HepG2 (cell line): ENCODE data around the gene WDR59. TPM values are rescaled to one million over a fixed set of nuclear protein-coding genes. Genes with fewer than 3 reads are reported as not detected.

Experiments used
- ATAC-seq: fragments of 200-7000 bp; cut with Tn5 transposase; 3 replicates; pipeline ENCODE4 v1.9.1; 2020; ENCODE audit warnings: mild to moderate bottlenecking, moderate library complexity
- BruUV-seq: library from RNA; stranded (reverse); fragments of 400-500 nt; replicated peaks from 2 replicates; lab custom pipeline; 2021; lab: Mats Ljungman, UMichigan
- CTCF ChIA-PET: fragments of 300-600 bp; formaldehyde crosslinking; extraction: SDS; loops from one replicate; lab custom pipeline; 2021; ENCODE audit warnings: low total read pairs, inconsistent platforms, low intra/inter-chr PET ratio; lab: Yijun Ruan, JAX
- POLR2A ChIA-PET: fragments of 350-600 bp; sonication (Branson Sonifier 250); formaldehyde crosslinking; loops from one replicate; lab custom pipeline; 2020; ENCODE audit warnings: antibody characterized with exemption, inconsistent platforms; lab: Yijun Ruan, JAX
- DNase-seq: peaks from one replicate; pipeline ENCODE4 v3.0.0-alpha.2; 2015; ENCODE audit warnings: low spot score
- FAIRE-seq: peaks from 3 replicates; lab custom pipeline; 2011; peaks lifted over from hg19 to GRCh38; lab: Jason Lieb, UNC
- H2AFZ ChIP-seq: one replicate; pipeline ENCODE4 v1.6.1; 2011; ENCODE audit warnings: low read length, inconsistent platforms
- H3K27ac ChIP-seq: fragments of 300-600 bp; 3 replicates; pipeline ENCODE4 v1.8.0; 2011; ENCODE audit warnings: mixed run types, mild to moderate bottlenecking, mixed read lengths, low read length, inconsistent platforms; ENCODE audit not compliant: insufficient read depth; ENCODE audit errors: extremely low read length
- H3K27me3 ChIP-seq, 2 experiments: fragments of 200-600 bp in 1 of 2; 2 replicates in 1 of 2; 3 replicates in 1 of 2; pipeline versions ENCODE4 v1.6.0 to v1.8.0; 2011; ENCODE audit warnings: low read length in 2 of 2, mild to moderate bottlenecking in 2 of 2, moderate library complexity in 2 of 2, inconsistent platforms in 1 of 2; ENCODE audit not compliant: insufficient read depth in 2 of 2, control insufficient read depth in 1 of 2
- H3K36me3 ChIP-seq, 2 experiments: fragments of 200-600 bp in 1 of 2; replicated peaks in 1 of 2; 2 replicates in 1 of 2; 3 replicates in 1 of 2; pipeline versions ENCODE4 v1.5.1 to v1.8.0; 2011; ENCODE audit warnings: low read length in 2 of 2, inconsistent platforms in 1 of 2; ENCODE audit not compliant: insufficient read depth in 2 of 2, control insufficient read depth in 1 of 2
- H3K4me1 ChIP-seq: 2 replicates; pipeline ENCODE4 v1.5.1; 2012; ENCODE audit warnings: low read length, inconsistent platforms; ENCODE audit not compliant: insufficient read depth
- H3K4me2 ChIP-seq: 2 replicates; pipeline ENCODE4 v1.6.0; 2011; ENCODE audit warnings: low read depth, low read length, inconsistent platforms
- H3K4me3 ChIP-seq, 3 experiments: fragments of 200-600 bp in 1 of 3; sonication (generic), shearing (Covaris generic) in 1 of 3; replicated peaks in 1 of 3; 2 replicates each; pipeline ENCODE4 v1.5.1; 2011 to 2016; ENCODE audit warnings: low read length in 3 of 3, inconsistent platforms in 2 of 3, low read depth in 2 of 3, mild to moderate bottlenecking in 2 of 3, control low read depth in 1 of 3, mixed read lengths in 1 of 3; ENCODE audit not compliant: insufficient read depth in 1 of 3
- H3K79me2 ChIP-seq: one replicate; pipeline ENCODE4 v1.6.1; 2011; ENCODE audit warnings: low read length, inconsistent platforms; ENCODE audit not compliant: insufficient read depth
- H3K9ac ChIP-seq: 2 replicates; pipeline ENCODE4 v1.6.0; 2011; ENCODE audit warnings: mild to moderate bottlenecking, low read depth, low read length, inconsistent platforms; ENCODE audit not compliant: insufficient read depth
- H3K9me3 ChIP-seq: 2 replicates; pipeline ENCODE4 v1.5.1; 2012; ENCODE audit warnings: mild to moderate bottlenecking, low read length
- H4K20me1 ChIP-seq: 2 replicates; pipeline ENCODE4 v1.6.0; 2011; ENCODE audit warnings: inconsistent platforms, mild to moderate bottlenecking, low read length, moderate library complexity; ENCODE audit not compliant: insufficient read depth
- RBFOX2 ChIP-seq: fragments of 200-400 bp; formaldehyde crosslinking; IDR thresholded peaks from 2 replicates; pipeline ENCODE4 v1.6.1; 2017; ENCODE audit warnings: low read depth, mild to moderate bottlenecking, low read length
- RFX5 ChIP-seq: IDR thresholded peaks from 2 replicates; pipeline ENCODE4 v1.6.1; 2011; ENCODE audit warnings: low read depth, low read length, improper control_type of control experiment
- SP5 ChIP-seq: IDR thresholded peaks from 2 replicates; pipeline ENCODE4 v1.6.1; 2016; ENCODE audit warnings: low read depth, borderline replicate concordance
- ZNF20 ChIP-seq: sonication (generic); formaldehyde crosslinking; IDR thresholded peaks from 2 replicates; pipeline ENCODE4 v1.4.0; 2020; ENCODE audit warnings: mild to moderate bottlenecking, moderate library complexity, missing genetic modification reagents
- ZNF337 ChIP-seq: sonication (generic); formaldehyde crosslinking; IDR thresholded peaks from 2 replicates; pipeline ENCODE4 v1.5.1; 2020; ENCODE audit warnings: missing genetic modification reagents, low read depth, mild to moderate bottlenecking, borderline replicate concordance
- ZNF431 ChIP-seq: sonication (generic); formaldehyde crosslinking; IDR thresholded peaks from 2 replicates; pipeline ENCODE4 v1.9.0; 2022; ENCODE audit warnings: missing genetic modification reagents, low read depth, mild to moderate bottlenecking, borderline replicate concordance
- ZNF678 ChIP-seq: sonication (generic); formaldehyde crosslinking; IDR thresholded peaks from 2 replicates; pipeline ENCODE4 v1.4.0; 2020; ENCODE audit warnings: mild to moderate bottlenecking, missing genetic modification reagents
- WGBS: methylation state at CpG from one replicate; pipeline ENCODE4 v1.1.6; 2017; ENCODE audit warnings: low lambda C conversion rate; 5-methylcytosine and 5-hydroxymethylcytosine counted together
- in situ Hi-C: cut with HindIII; loops from 2 replicates; pipeline ENCODE4 v1.10.0; 2017; ENCODE audit warnings: low pct_unique_long_range_greater_than_20kb; ENCODE audit not compliant: extremely low pct_ligation_motif_present
- intact Hi-C: fragments of 100-400 bp; cut with micrococcal nuclease; formaldehyde crosslinking; loops from one replicate; pipeline ENCODE4 v1.10.0; 2022; ENCODE audit not compliant: unreplicated experiment
- polyA plus RNA-seq, 8 experiments: library from polyadenylated mRNA; depleted of rRNA in 3 of 8; stranded (reverse) in 7 of 8; unstranded in 1 of 8; fragments of >200 nt; fragmentation: Illumina TruSeq in 4 of 8; extraction: Trizol in 4 of 8; gene quantifications; 2 replicates each; pipeline versions ENCODE4 v1.2.1 to v1.2.3, GENCODE V29; 2011 to 2016; ENCODE audit warnings: low read depth in 4 of 8, missing spikeins in 1 of 8, mixed read lengths in 1 of 8; ENCODE audit not compliant: insufficient read depth in 1 of 8
- total RNA-seq, 5 experiments: library from RNA; depleted of rRNA; stranded (reverse); fragments of >200 nt; fragmentation: Illumina TruSeq; extraction: Trizol; gene quantifications; 2 replicates each; pipeline ENCODE4 v1.2.3, GENCODE V29; 2016; ENCODE audit warnings: low read depth in 1 of 5
- TF ChIP-seq, protein P1 (sequence below): sonication (generic); formaldehyde crosslinking; IDR thresholded peaks from 2 replicates; pipeline ENCODE4 v1.8.0; 2022; ENCODE audit warnings: missing genetic modification reagents, mild to moderate bottlenecking, borderline replicate concordance
- TF ChIP-seq, protein P2 (sequence below): fragments of 450-650 bp; IDR thresholded peaks from 2 replicates; pipeline ENCODE4 v1.6.1; 2016
- TF ChIP-seq, protein P3 (sequence below): fragments of 450-650 bp; IDR thresholded peaks from 2 replicates; pipeline ENCODE4 v1.6.1; 2017
- TF ChIP-seq, protein P4 (sequence below): sonication (generic); formaldehyde crosslinking; IDR thresholded peaks from 2 replicates; pipeline ENCODE4 v1.5.1; 2020; ENCODE audit warnings: missing genetic modification reagents, mild to moderate bottlenecking, borderline replicate concordance

WDR59 gene
- total and polyA plus RNA-seq, 2 of the 13 experiments (the other 11 are each of a cell fraction or from before 2014, with no cell fraction given) = 65.2 to 306 TPM

DNA sequence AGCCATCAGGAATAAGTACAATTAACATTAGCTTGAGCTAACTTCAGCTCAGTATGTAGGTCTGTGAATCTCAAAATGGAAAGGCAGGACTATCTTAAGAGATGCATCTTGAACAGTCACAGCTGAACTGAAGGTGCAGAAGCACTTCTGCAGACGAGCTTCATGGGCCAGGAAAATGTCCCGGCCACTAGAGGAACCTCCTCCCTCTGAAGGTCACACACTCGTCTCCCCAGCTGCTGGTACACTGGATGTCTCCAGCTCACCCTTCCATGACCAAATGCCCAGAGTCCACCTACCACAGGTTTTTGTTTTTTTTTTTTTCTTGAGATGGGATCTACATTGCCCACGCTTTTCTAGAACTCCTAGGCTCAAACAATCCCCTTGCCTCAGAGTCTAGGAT lies 33.2 kb downstream of the WDR59 start:
- no peak for DNase-seq
- Histone ChIP-seq H4K20me1 (no peaks in the 10 kb centered on the region), H3K79me2 (no peaks in the 10 kb centered on the region), H3K27ac (no peak overlapping the region), H3K36me3 (peaks cover 37 to 76% of the 10 kb centered on the region in 2 experiments), H3K4me2 (no peak overlapping the region), H3K4me3 (no peak overlapping the region), H3K9me3 (no peaks in the 10 kb centered on the region), H2AFZ (no peak overlapping the region), H3K4me1 (peaks cover 27% of the 10 kb centered on the region), H3K27me3 (no peaks in the 10 kb centered on the region), H3K9ac (no peak overlapping the region)
- CTCF ChIA-PET = no interaction called here
- FAIRE-seq = no peak
- in situ Hi-C loops = no loop called here
- WGBS = 97% methylated on average over 4 of the region's 4 CpGs
- POLR2A ChIA-PET = interaction anchor here (1.7 kb wide), 1 partner anchor 33 kb away, joined by 5 read pairs; the partner anchor contains the start of gene WDR59
- intact Hi-C loops = no loop called here
- BruUV-seq = no TSS peak
- no peak for ATAC-seq
- TF ChIP-seq RBFOX2 = no peak
- TF ChIP-seq ZNF431 = no peak

DNA sequence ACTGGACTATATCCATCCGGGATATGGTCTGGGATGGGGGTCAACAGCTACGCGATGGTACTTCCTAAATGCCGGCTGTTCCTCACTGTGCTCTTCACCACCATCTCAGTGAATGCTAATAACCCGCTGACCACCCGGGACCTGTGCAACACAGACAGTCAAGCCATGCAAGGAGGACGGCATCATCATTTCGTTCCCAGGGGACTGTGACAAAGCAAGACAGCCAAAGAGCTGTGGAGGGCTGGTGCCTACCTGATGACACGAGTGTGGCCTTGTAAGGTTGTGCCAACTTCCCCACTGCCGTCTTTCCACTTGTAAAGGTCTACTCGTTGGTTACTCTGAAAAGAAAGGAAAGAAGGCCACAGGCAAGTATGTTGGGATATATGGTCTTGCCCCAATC lies 33.7 kb downstream of the WDR59 start:
- POLR2A ChIA-PET = interaction anchor here (1.7 kb wide), 1 partner anchor 34 kb away, joined by 5 read pairs; the partner anchor contains the start of gene WDR59
- TF ChIP-seq ZNF678 (CRISPR knock-in tag) (no peak), SP5 (CRISPR knock-in tag) (no peak), ZNF20 (CRISPR knock-in tag) (no peak), RFX5 (no peak), ZNF337 (CRISPR knock-in tag) (no peak)
- TF ChIP-seq, protein P1, sequence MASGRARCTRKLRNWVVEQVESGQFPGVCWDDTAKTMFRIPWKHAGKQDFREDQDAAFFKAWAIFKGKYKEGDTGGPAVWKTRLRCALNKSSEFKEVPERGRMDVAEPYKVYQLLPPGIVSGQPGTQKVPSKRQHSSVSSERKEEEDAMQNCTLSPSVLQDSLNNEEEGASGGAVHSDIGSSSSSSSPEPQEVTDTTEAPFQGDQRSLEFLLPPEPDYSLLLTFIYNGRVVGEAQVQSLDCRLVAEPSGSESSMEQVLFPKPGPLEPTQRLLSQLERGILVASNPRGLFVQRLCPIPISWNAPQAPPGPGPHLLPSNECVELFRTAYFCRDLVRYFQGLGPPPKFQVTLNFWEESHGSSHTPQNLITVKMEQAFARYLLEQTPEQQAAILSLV (CRISPR knock-in tag) = no peak
- TF ChIP-seq, protein P2, sequence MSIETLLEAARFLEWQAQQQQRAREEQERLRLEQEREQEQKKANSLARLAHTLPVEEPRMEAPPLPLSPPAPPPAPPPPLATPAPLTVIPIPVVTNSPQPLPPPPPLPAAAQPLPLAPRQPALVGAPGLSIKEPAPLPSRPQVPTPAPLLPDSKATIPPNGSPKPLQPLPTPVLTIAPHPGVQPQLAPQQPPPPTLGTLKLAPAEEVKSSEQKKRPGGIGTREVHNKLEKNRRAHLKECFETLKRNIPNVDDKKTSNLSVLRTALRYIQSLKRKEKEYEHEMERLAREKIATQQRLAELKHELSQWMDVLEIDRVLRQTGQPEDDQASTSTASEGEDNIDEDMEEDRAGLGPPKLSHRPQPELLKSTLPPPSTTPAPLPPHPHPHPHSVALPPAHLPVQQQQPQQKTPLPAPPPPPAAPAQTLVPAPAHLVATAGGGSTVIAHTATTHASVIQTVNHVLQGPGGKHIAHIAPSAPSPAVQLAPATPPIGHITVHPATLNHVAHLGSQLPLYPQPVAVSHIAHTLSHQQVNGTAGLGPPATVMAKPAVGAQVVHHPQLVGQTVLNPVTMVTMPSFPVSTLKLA = no peak
- TF ChIP-seq, protein P3, sequence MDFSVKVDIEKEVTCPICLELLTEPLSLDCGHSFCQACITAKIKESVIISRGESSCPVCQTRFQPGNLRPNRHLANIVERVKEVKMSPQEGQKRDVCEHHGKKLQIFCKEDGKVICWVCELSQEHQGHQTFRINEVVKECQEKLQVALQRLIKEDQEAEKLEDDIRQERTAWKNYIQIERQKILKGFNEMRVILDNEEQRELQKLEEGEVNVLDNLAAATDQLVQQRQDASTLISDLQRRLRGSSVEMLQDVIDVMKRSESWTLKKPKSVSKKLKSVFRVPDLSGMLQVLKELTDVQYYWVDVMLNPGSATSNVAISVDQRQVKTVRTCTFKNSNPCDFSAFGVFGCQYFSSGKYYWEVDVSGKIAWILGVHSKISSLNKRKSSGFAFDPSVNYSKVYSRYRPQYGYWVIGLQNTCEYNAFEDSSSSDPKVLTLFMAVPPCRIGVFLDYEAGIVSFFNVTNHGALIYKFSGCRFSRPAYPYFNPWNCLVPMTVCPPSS = no peak
- TF ChIP-seq, protein P4, sequence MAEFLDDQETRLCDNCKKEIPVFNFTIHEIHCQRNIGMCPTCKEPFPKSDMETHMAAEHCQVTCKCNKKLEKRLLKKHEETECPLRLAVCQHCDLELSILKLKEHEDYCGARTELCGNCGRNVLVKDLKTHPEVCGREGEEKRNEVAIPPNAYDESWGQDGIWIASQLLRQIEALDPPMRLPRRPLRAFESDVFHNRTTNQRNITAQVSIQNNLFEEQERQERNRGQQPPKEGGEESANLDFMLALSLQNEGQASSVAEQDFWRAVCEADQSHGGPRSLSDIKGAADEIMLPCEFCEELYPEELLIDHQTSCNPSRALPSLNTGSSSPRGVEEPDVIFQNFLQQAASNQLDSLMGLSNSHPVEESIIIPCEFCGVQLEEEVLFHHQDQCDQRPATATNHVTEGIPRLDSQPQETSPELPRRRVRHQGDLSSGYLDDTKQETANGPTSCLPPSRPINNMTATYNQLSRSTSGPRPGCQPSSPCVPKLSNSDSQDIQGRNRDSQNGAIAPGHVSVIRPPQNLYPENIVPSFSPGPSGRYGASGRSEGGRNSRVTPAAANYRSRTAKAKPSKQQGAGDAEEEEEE (CRISPR knock-in tag) = no peak

More for the DNA sequence above, 33.7 kb downstream of the WDR59 start:
- H3K4me3 ChIP-seq = no peak overlapping the region
- no peak for DNase-seq
- no peak overlapping the region for H2AFZ ChIP-seq
- H3K4me2 ChIP-seq = no peak overlapping the region
- WGBS = 95% methylated on average over 11 of the region's 11 CpGs
- peaks cover 27% of the 10 kb centered on the region for H3K4me1 ChIP-seq
- BruUV-seq = no TSS peak
- H3K27ac ChIP-seq = no peak overlapping the region
- H3K27me3 ChIP-seq = no peaks in the 10 kb centered on the region
- ATAC-seq = no peak
- no peak overlapping the region for H3K9ac ChIP-seq
- no peak for FAIRE-seq
- in situ Hi-C loops (no loop called here), intact Hi-C loops (no loop called here)
- no peaks in the 10 kb centered on the region for H4K20me1 ChIP-seq
- no peaks in the 10 kb centered on the region for H3K9me3 ChIP-seq
- no peaks in the 10 kb centered on the region for H3K79me2 ChIP-seq
- CTCF ChIA-PET = no interaction called here
- peaks cover 33 to 76% of the 10 kb centered on the region in 2 experiments for H3K36me3 ChIP-seq
